Esophagus squamous epithelium (tissue), 4 donors: Measurements from ENCODE around the gene SPDEF.

ENCODE experiments used
- POLR2A ChIP-seq, 4 donors: fragments of 450-650 bp; IDR thresholded peaks; one replicate each; pipeline ENCODE4 v1.6.1; 2017; ENCODE audit warnings: antibody characterized with exemption in 4 of 4, mild to moderate bottlenecking in 4 of 4, moderate library complexity in 3 of 4
- TF ChIP-seq, protein P1 (sequence below), 6 experiments: fragments of 450-650 bp in 4 of 6; fragments of 200-600 bp in 2 of 6; sonication (generic) in 2 of 6; IDR thresholded peaks; one replicate each; pipeline ENCODE4 v1.5.1; 2016 to 2019; ENCODE audit warnings: antibody characterized with exemption in 6 of 6, mild to moderate bottlenecking in 4 of 6, moderate library complexity in 4 of 6

DNA sequence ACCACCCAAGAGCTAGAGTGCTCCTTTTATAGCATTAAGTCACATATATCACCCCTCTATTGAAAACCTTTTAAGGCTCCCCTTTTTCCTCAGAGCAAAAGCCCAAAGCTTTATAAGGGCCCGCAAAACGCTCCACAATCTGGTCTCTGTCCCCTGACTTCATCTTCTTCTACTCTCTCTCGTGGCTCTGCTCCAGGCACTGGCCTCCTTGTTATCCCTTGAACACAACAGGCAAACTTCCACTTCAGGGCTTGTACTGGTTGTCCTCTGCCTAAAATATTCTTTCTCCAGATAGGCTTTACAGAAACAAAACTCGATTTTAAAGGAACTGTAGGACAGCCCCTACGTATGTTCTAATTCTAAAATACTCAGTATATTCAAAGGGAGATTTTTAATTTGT is 44.0 kb upstream of the SPDEF start:
- no peak for TF ChIP-seq POLR2A (IDR thresholded peaks at IDR 0.05)
- TF ChIP-seq, protein P1, sequence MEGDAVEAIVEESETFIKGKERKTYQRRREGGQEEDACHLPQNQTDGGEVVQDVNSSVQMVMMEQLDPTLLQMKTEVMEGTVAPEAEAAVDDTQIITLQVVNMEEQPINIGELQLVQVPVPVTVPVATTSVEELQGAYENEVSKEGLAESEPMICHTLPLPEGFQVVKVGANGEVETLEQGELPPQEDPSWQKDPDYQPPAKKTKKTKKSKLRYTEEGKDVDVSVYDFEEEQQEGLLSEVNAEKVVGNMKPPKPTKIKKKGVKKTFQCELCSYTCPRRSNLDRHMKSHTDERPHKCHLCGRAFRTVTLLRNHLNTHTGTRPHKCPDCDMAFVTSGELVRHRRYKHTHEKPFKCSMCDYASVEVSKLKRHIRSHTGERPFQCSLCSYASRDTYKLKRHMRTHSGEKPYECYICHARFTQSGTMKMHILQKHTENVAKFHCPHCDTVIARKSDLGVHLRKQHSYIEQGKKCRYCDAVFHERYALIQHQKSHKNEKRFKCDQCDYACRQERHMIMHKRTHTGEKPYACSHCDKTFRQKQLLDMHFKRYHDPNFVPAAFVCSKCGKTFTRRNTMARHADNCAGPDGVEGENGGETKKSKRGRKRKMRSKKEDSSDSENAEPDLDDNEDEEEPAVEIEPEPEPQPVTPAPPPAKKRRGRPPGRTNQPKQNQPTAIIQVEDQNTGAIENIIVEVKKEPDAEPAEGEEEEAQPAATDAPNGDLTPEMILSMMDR (IDR thresholded peaks at IDR 0.05) = no peak
